Ovary (tissue), 9 donors: ENCODE results near the gene ABCA8. TPM values are rescaled to one million over a fixed set of nuclear protein-coding genes. Genes with fewer than 3 reads are reported as not detected.

Experiments used
- DNase-seq, 5 donors: peaks; one replicate each; pipeline ENCODE4 v3.0.0-alpha.2; 2019 to 2020
- H3K27ac ChIP-seq, 2 donors: fragments of 200-600 bp; one replicate each; pipeline versions ENCODE4 v1.5.1 to v1.8.0; 2019 to 2022
- H3K27me3 ChIP-seq: fragments of 200-600 bp; one replicate; pipeline ENCODE4 v1.8.0; 2022
- H3K36me3 ChIP-seq: fragments of 200-600 bp; sonication (generic); one replicate; pipeline ENCODE4 v1.5.1; 2019
- H3K4me1 ChIP-seq: one replicate; pipeline ENCODE4 v1.8.1; 2013; ENCODE audit warnings: mild to moderate bottlenecking, moderate library complexity; ENCODE audit not compliant: insufficient read depth
- H3K4me3 ChIP-seq: fragments of 200-600 bp; sonication (generic); one replicate; pipeline ENCODE4 v1.5.1; 2017
- H3K9me3 ChIP-seq, 2 donors: fragments of 200-600 bp in 1 of 2; sonication (generic) in 1 of 2; one replicate each; pipeline versions ENCODE4 v1.5.1 to v1.8.1; 2013 to 2019; ENCODE audit warnings: mild to moderate bottlenecking in 1 of 2, moderate library complexity in 1 of 2
- EP300 ChIP-seq: sonication (generic); formaldehyde crosslinking; IDR thresholded peaks from one replicate; pipeline ENCODE4 v1.6.1; 2017; ENCODE audit warnings: antibody characterized with exemption
- POLR2A ChIP-seq: fragments of 450-650 bp; IDR thresholded peaks from one replicate; pipeline ENCODE4 v1.6.1; 2017; ENCODE audit warnings: antibody characterized with exemption, mild to moderate bottlenecking, moderate library complexity
- WGBS, 3 donors: extraction: QIAGEN DNeasy Blood & Tissue Kit in 1 of 3; methylation state at CpG; one replicate each; pipeline versions ENCODE4 v1.1.5 to v1.1.7; 2013 to 2017; 5-methylcytosine and 5-hydroxymethylcytosine counted together
- intact Hi-C, 4 donors: fragments of 100-400 bp; cut with DNase I; formaldehyde crosslinking; loops; one replicate each; pipeline versions ENCODE4 v1.11.0 to v1.15.1; 2022 to 2023
- polyA plus RNA-seq, 2 donors: library from polyadenylated mRNA; stranded (reverse); fragments of 200-250 nt in 1 of 2; fragments of 350-450 nt in 1 of 2; fragmentation: Illumina TruSeq in 1 of 2; extraction: RNeasy Lipid Tissue Mini Kit (QIAGEN cat#74804) in 1 of 2; gene quantifications; one replicate each; pipeline ENCODE4 v1.2.3, GENCODE V29; 2013 to 2014
- total RNA-seq, 7 donors: library from RNA; depleted of rRNA in 2 of 7; stranded (reverse); fragments of >200 nt in 2 of 7; fragmentation: NEBNext Ultra II Directional in 3 of 7; extraction: Animal tissue kit (Norgen Biotek cat#: 25700) in 3 of 7; gene quantifications; one replicate each; pipeline versions ENCODE4 v1.1.0 to v1.2.4, GENCODE V29; 2016 to 2023
- TF ChIP-seq, protein P1 (sequence below), 3 donors: fragments of 450-650 bp in 2 of 3; fragments of 200-600 bp in 1 of 3; IDR thresholded peaks; one replicate each; pipeline versions ENCODE4 v1.5.1 to v1.8.0; 2016 to 2022; ENCODE audit warnings: antibody characterized with exemption in 3 of 3, mild to moderate bottlenecking in 1 of 3
- donor health status: DM: no; HTN: no; CAD: no; lungs with moderate emphysema.
- donor health status: DM: no; HTN: no; CAD: no.
- donor health status: Bipolar disorder and iron deficiency.
- donor health status: DM: yes; HTN: yes; CAD: no.
- donor health status: DM: no; HTN: no; CAD: no.
- donor health status: DM: yes; HTN: yes; CAD: no.

ABCA8 gene
- total and polyA plus RNA-seq, 9 donors = 69.2 to 218 (median 98.5) TPM

DNA sequence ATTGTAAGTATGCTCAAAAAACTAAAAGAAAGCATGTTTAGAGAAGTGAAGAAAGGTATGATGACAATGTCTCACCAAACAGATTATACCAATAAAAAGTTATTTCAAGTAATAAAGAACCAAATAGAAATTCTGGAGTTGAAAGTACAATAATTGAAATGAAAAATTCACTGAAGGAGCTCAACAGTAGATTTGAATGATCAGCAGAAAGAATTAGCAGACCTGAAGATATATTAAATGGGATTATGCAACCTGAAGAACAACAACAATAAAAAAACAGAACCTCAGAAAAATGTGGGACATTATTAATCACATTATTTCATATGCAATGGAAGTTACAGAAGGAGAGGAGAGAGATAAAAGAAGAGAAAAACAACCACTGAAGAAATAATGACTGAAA, 57.6 kb downstream of the ABCA8 start:
- H3K9me3 ChIP-seq = no peaks in the 10 kb centered on the region
- TF ChIP-seq POLR2A (no peak), EP300 (no peak)
- TF ChIP-seq, protein P1, sequence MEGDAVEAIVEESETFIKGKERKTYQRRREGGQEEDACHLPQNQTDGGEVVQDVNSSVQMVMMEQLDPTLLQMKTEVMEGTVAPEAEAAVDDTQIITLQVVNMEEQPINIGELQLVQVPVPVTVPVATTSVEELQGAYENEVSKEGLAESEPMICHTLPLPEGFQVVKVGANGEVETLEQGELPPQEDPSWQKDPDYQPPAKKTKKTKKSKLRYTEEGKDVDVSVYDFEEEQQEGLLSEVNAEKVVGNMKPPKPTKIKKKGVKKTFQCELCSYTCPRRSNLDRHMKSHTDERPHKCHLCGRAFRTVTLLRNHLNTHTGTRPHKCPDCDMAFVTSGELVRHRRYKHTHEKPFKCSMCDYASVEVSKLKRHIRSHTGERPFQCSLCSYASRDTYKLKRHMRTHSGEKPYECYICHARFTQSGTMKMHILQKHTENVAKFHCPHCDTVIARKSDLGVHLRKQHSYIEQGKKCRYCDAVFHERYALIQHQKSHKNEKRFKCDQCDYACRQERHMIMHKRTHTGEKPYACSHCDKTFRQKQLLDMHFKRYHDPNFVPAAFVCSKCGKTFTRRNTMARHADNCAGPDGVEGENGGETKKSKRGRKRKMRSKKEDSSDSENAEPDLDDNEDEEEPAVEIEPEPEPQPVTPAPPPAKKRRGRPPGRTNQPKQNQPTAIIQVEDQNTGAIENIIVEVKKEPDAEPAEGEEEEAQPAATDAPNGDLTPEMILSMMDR (IDR thresholded peaks at IDR 0.05) = no peak
- intact Hi-C loops = no loop called here
- no peaks in the 10 kb centered on the region for H3K36me3 ChIP-seq
- no peak overlapping the region for H3K4me3 ChIP-seq
- H3K27me3 ChIP-seq = no peaks in the 10 kb centered on the region
- no peak for DNase-seq
- H3K27ac ChIP-seq = no peak overlapping the region
- H3K4me1 ChIP-seq = no peaks in the 10 kb centered on the region

DNA sequence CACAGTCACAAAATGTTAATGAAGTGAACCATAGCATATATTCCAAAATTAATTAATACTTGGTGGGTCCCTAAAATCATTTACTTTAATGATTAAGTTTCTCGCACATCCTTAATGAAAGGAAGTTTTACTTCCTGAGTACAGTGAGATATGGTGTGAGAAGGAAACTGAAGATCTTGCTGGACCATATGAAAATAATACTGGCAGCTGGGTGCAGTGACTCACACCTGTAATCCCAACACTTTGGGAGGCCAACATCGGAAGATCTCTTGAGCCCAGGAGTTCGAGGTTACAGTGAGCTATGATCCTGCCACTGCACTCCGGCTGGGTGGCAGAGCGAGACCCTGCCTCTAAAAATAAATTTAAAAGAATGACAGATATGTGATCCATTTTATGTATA, 62.5 kb downstream of the ABCA8 start:
- Histone ChIP-seq H3K4me3 (no peak overlapping the region), H3K4me1 (no peaks in the 10 kb centered on the region), H3K27me3 (no peaks in the 10 kb centered on the region), H3K36me3 (no peaks in the 10 kb centered on the region), H3K27ac (no peak overlapping the region), H3K9me3 (no peaks in the 10 kb centered on the region)
- TF ChIP-seq EP300 (no peak), POLR2A (no peak)
- TF ChIP-seq, protein P1 (IDR thresholded peaks at IDR 0.05) = no peak
- no peak for DNase-seq
- intact Hi-C loops = no loop called here
- 78 to 97% (median 90%) methylated on average over 5 of the region's 5 CpGs for WGBS, 3 donors

DNA sequence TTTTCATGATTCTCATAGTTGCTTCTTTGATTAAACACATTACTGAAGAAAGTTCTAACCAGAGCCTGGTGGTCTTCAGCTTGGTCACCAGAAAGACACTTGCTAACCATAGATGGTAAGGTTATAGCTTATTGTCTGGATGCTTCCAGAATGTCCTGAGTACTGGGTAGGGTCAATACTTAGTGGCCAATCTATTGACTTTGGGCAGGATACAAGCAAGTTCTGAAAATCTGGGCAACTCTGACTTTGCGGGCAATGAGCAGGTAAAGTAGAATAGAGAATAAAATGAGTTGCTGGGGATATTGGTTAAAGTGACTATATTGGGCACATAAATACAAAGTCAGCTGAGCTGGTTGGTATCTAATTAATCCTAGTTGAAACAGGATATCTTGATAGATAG, 63.0 kb downstream of the ABCA8 start:
- Histone ChIP-seq H3K27me3 (no peaks in the 10 kb centered on the region), H3K9me3 (no peaks in the 10 kb centered on the region), H3K4me3 (no peak overlapping the region), H3K4me1 (no peaks in the 10 kb centered on the region), H3K36me3 (no peaks in the 10 kb centered on the region), H3K27ac (no peak overlapping the region)
- DNase-seq = no peak
- intact Hi-C loops = no loop called here
- 95 to 97% (median 97%) methylated on average over 1 of the region's 1 CpG for WGBS, 3 donors
- TF ChIP-seq EP300 = no peak
- no peak for TF ChIP-seq POLR2A
- TF ChIP-seq, protein P1 (IDR thresholded peaks at IDR 0.05) = no peak

DNA sequence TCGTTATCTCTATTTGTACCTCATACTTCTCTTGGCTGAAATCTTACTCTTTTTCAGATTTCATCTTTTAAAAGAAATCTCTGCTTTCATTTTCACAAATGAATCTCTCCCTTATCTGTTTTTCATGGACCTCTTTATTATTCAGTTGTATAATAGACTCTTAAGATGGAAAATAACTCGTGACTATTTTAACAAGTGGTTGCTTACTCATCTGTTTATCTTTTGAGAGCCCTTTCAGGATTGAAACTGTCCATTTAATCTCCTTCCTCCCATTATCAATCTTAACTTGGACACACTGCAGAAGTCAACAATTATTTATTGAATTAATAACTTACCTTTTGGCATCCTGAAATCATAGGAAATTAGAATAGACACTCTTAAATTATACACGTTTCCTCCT, 68.8 kb downstream of the ABCA8 start:
- H3K36me3 ChIP-seq = no peaks in the 10 kb centered on the region

More for the DNA sequence above, 68.8 kb downstream of the ABCA8 start:
- Histone ChIP-seq H3K27ac (no peak overlapping the region), H3K4me1 (no peaks in the 10 kb centered on the region), H3K9me3 (peaks cover 0 to 3% of the 10 kb centered on the region in 2 donors), H3K4me3 (no peak overlapping the region), H3K27me3 (no peaks in the 10 kb centered on the region)
- 70 to 78% (median 71%) methylated on average over 3 of the region's 3 CpGs for WGBS, 3 donors
- TF ChIP-seq, protein P1 (IDR thresholded peaks at IDR 0.05) = no peak
- TF ChIP-seq POLR2A (no peak), EP300 (no peak)
- intact Hi-C loops = no loop called here
- no peak for DNase-seq
